H54 (cell line): ENCODE measurements around the gene HPS4.

Experiments
- DNase-seq: peaks from one replicate; pipeline ENCODE4 v3.0.0; 2011; ENCODE audit warnings: low spot score, mixed read lengths; ENCODE audit not compliant: insufficient read length
- FAIRE-seq: peaks from 3 replicates; lab custom pipeline; 2011; peaks lifted over from hg19 to GRCh38; lab: Jason Lieb, UNC
- POLR2A ChIP-seq: IDR thresholded peaks from 2 replicates; pipeline ENCODE4 v1.6.1; 2011; ENCODE audit warnings: low read depth, mild to moderate bottlenecking, low read length

Gene HPS4

GRCh38 chr22:26433805-26434204, 49.8 kb downstream of the HPS4 start:
- FAIRE-seq = no peak
- TF ChIP-seq POLR2A = no peak
- no peak for DNase-seq

GRCh38 chr22:26432619-26433311, 50.8 kb downstream of the HPS4 start:
- DNase-seq = no peak

DNA sequence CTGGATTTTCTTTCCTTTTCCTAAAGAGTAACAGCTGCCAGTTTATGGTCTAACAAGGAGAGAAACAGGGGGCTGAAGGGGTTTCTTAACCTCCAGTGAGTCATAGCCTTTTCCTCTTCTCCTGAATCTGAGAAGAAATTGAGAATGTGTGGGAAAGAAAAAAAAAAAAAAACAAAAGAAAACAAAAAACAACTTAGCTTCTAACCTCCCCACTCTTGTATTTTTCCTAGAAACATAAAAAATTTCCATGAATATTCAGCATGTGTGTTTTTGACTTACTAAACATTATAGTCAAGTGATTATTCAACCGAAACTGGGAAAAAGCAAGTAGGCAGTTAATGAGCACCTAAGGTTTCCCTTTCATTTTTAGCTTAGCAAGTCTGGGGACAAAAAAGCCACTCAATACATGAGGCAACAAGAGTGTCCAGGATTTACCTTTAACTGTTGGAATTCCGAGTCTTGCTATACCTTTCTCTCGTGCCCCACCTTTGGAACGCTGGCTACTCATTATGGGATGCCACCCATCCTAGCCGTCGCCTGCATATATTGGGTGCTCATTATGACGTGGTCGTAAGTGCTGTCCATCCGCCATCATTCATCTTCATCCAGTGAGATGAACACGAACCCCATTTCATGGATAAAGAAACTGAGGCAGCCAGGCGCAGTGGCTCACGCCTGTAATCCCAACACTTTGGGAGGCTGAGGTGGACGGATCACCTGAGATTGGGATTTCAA, 52.2 kb downstream of the HPS4 start:
- DNase-seq (no peak), FAIRE-seq (no peak)
- no peak for TF ChIP-seq POLR2A

More at GRCh38 chr22:26432619-26433311, 50.8 kb downstream of the HPS4 start:
- FAIRE-seq = no peak
- TF ChIP-seq POLR2A = no peak

GRCh38 chr22:26430600-26430999, 53.0 kb downstream of the HPS4 start:
- DNase-seq (no peak), FAIRE-seq (no peak)
- no peak for TF ChIP-seq POLR2A

DNA sequence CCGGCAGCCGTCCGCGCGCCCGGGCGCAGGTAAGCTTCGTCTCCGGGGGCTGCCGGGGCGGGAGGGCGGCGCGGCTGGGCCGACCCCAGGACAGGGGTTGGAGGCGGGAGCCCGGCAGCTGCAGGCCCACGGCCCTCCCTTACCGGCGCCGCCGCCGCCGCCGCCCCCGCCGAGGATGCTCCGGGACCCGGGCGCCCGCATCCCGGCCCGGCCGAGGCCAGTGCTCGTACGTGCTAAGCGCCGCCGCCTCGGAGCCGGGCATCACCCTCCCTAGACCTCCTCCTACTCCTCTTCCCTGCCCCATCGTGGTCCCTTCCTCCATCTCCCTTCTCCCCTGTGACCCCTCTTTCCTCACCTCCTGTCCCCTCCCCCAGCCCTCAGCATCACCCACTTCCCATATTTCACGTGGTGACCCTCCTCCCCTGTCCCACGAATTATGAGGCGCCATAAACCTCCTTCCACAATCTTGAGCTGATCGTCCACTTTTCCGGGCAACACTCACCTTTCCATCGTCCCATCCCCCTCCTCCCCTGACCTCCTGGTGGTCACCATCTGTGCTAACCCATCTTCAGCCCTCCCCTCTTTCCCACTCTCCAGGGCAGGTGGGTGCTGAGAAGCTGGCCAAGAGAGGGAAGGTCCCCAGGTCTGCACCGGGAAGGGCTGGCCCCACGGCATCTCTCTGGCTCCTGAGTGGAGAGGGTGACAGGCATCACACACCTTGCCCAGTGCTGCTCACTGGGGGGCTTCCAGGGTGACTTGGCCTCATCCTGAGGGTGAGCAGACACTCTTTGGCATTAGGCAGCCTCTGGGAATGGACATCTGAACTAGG, 53.9 kb downstream of the HPS4 start:
- FAIRE-seq (no peak), DNase-seq (no peak)
- no peak for TF ChIP-seq POLR2A

- no peak for FAIRE-seq
- peak; percentile 32; the same call in 1 of the 2 replicates for TF ChIP-seq POLR2A
- peak; percentile 61 for DNase-seq
These were observed 54.8 kb downstream of the HPS4 start, which contains the start of gene ASPHD2 for GRCh38 chr22:26428515-26429457. TSS of gene ASPHD2 (plus strand) at chr22:26429260. CDS start at chr22:26433616, 4,356 bp downstream.

DNA sequence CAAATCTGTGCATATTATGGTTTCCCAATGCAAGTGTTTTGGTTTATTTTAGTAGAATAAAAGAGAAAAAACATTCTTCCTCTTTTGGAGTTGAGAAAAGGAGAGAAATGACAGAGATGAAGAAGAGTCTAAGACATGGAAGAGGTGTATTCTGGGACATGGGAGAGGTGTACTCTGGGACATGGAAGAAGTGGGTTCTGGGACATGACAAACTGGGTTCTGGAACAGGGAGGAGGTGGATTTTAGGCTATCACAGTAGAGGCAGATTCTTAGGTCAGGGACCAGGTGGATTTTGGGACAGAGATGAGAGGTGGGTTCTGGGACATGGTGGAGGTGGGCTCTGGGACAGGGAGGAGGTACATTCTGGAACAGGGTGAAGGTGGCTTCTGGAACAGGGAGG, 56.7 kb downstream of the HPS4 start:
- TF ChIP-seq POLR2A = no peak
- DNase-seq = no peak
- no peak for FAIRE-seq

GRCh38 chr22:26418620-26419019, 65.0 kb downstream of the HPS4 start:
- no peak for FAIRE-seq
- TF ChIP-seq POLR2A = no peak

DNA sequence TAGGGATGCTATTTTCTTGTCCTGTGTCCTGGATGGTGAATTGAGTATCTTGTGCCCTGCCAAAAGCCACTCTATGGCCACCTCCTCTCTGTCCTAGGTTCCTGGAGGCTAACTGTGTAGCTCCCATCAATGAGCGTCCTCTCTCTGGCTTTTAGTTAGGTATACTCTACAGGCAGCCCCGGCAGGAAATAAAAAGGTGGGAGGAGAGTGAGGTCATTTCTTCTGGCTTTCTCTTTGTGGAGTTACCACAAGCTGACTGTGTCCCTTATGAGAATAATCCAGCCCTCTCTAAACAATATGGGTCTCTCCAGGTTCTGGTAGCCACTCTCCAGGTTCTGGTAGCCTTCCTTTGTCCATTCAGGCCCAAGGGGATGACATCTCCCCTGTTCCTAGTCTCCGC, 66.2 kb downstream of the HPS4 start:
- no peak for TF ChIP-seq POLR2A
- no peak for DNase-seq
- no peak for FAIRE-seq

More at GRCh38 chr22:26418620-26419019, 65.0 kb downstream of the HPS4 start:
- DNase-seq = no peak

GRCh38 chr22:26416670-26417276, 66.8 kb downstream of the HPS4 start:
- FAIRE-seq (peak; percentile 33), DNase-seq (peak; percentile 52)
- TF ChIP-seq POLR2A = no peak

DNA sequence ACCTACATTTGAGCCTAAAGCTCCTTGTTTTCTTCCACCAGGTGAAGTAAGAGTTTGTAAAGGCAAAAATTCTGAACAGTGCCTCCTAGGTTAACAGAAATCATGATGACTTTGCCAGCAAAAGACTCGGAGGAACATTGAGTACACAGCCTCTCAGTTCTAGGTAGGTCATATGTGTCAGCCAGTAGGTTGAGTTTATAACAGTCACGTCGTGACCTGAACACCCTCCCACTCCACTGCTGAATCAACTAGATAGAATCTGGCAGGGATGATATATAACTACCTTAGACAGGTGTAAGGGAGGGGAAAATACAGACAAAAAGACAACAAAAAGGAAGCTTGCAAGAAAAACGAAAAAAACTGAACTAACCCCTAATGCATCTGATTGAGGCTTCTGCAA, 67.3 kb downstream of the HPS4 start:
- FAIRE-seq (no peak), DNase-seq (no peak)
- no peak for TF ChIP-seq POLR2A

DNA sequence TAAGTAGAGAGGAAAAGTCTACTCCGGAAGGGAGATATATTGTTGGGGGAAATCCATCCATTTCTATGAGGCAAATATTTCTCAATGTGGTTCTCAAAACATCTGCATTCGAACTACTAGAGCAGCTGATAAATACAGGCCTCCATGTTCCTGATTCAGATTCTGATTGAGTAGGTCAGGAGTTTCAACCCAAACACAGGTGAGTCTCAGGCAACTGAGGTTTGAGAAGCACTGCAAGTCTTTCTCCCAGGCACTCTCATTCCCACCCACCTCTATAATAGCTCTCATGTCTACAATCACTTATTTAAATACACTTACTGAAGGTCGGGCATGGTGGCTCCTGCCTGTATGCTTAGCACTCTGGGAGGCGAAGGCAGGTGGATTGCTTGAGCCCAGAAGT, 69.2 kb downstream of the HPS4 start:
- FAIRE-seq = no peak
- TF ChIP-seq POLR2A = no peak

More for the DNA sequence above, 69.2 kb downstream of the HPS4 start:
- DNase-seq = no peak
